ENCODE measurements around the gene NECTIN1.

Gene NECTIN1

DNA sequence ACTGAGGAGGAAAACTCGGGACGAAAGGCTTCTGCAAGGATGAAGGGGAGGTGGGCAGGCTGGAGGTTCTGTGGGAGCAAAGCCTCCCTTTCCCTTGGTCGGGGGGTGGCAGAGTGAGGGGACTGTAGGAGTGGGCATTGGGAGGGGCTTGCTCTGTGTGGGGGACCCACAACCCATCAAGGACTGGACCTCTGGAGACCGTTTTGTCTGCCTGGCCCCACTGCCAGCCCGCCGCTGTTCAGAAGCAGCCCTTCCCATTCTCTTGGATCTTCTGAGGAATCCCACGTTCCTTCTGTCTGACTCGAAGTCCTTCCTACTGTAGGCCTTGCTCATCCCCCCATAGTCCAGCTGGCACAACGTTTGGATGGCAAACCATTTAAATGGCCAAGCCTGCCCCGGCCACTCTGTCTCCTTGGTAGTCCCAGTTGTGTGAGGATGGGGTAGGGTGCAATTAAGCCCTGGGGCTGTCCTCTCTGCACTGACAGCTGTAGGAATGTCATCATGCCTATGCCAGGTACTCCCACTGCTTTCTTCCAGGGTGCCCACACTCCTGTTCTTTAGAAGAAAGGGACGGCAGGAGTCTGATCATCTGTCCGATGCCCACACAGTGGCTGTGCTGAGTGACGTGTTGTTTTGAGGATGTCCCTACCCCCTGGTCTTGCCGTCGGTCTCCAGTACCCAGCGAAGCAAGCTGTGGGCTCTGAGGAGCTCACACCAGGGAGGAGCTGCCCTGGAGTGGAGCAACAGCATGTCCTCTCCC is 17.0 kb upstream of the NECTIN1 start (continued):
- TF ChIP-seq ZFP30 (CRISPR knock-in tag; IDR thresholded peaks at IDR 0.05) = no peak
- TF ChIP-seq GLIS3 (CRISPR knock-in tag; IDR thresholded peaks at IDR 0.05) = no peak
- TF ChIP-seq CSDC2 (CRISPR knock-in tag; IDR thresholded peaks at IDR 0.05) = no peak

DNA sequence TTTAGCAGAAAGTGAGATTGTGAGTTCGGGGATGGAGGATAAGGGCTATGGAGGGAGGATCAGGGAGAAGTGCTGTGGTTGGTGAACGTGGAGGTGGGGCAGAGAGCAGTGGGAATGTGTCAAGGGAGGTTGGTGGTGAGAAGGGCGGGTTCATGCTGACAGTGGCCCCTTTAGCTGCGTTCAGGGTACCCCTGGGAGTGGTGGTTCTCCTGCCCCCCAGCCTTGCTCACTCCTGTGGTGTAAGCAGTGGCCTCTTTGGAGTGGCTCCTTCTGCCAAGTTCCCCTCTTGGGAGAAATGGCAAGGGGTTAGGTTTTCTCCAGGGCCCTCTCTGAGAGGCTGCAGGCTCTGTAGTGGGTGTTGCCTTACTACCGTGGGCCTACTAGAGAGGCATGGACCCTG is 16.1 kb upstream of the NECTIN1 start:
- TF ChIP-seq PPARA (CRISPR knock-in tag; IDR thresholded peaks at IDR 0.05; ENCODE audit: borderline replicate concordance) = no peak
- no peak for TF ChIP-seq ZNF8 (CRISPR knock-in tag; IDR thresholded peaks at IDR 0.05)
- TF ChIP-seq ZFP3 (CRISPR knock-in tag; IDR thresholded peaks at IDR 0.05) = no peak
- no peak for TF ChIP-seq ISL1 (CRISPR knock-in tag; IDR thresholded peaks at IDR 0.05)
- no peak for TF ChIP-seq TCF4 (CRISPR knock-in tag; IDR thresholded peaks at IDR 0.05; ENCODE audit: borderline replicate concordance)
- TF ChIP-seq GLIS3 (CRISPR knock-in tag; IDR thresholded peaks at IDR 0.05) = no peak
- TF ChIP-seq, protein P1, sequence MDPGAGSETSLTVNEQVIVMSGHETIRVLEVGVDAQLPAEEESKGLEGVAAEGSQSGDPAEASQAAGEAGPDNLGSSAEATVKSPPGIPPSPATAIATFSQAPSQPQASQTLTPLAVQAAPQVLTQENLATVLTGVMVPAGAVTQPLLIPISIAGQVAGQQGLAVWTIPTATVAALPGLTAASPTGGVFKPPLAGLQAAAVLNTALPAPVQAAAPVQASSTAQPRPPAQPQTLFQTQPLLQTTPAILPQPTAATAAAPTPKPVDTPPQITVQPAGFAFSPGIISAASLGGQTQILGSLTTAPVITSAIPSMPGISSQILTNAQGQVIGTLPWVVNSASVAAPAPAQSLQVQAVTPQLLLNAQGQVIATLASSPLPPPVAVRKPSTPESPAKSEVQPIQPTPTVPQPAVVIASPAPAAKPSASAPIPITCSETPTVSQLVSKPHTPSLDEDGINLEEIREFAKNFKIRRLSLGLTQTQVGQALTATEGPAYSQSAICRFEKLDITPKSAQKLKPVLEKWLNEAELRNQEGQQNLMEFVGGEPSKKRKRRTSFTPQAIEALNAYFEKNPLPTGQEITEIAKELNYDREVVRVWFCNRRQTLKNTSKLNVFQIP (CRISPR knock-in tag; IDR thresholded peaks at IDR 0.05; ENCODE audit: borderline replicate concordance, low read depth) = no peak
- no peak for TF ChIP-seq OSR1 (CRISPR knock-in tag; IDR thresholded peaks at IDR 0.05)
- no peak for TF ChIP-seq ZFP30 (CRISPR knock-in tag; IDR thresholded peaks at IDR 0.05)
- TF ChIP-seq, protein P2, sequence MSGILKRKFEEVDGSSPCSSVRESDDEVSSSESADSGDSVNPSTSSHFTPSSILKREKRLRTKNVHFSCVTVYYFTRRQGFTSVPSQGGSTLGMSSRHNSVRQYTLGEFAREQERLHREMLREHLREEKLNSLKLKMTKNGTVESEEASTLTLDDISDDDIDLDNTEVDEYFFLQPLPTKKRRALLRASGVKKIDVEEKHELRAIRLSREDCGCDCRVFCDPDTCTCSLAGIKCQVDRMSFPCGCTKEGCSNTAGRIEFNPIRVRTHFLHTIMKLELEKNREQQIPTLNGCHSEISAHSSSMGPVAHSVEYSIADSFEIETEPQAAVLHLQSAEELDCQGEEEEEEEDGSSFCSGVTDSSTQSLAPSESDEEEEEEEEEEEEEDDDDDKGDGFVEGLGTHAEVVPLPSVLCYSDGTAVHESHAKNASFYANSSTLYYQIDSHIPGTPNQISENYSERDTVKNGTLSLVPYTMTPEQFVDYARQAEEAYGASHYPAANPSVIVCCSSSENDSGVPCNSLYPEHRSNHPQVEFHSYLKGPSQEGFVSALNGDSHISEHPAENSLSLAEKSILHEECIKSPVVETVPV (CRISPR knock-in tag; IDR thresholded peaks at IDR 0.05) = no peak
- no peak for TF ChIP-seq BACH2 (CRISPR knock-in tag; IDR thresholded peaks at IDR 0.05; ENCODE audit: borderline replicate concordance)
- no peak for TF ChIP-seq PATZ1 (CRISPR knock-in tag; IDR thresholded peaks at IDR 0.05; ENCODE audit: borderline replicate concordance)
- no peak for TF ChIP-seq TOX (CRISPR knock-in tag; IDR thresholded peaks at IDR 0.05; ENCODE audit: borderline replicate concordance)
- no peak for TF ChIP-seq ARNTL (CRISPR knock-in tag; IDR thresholded peaks at IDR 0.05; ENCODE audit: borderline replicate concordance, low read depth)
- TF ChIP-seq CSDC2 (CRISPR knock-in tag; IDR thresholded peaks at IDR 0.05) = no peak
- no peak for TF ChIP-seq ZC3H10 (CRISPR knock-in tag; IDR thresholded peaks at IDR 0.05)
- TF ChIP-seq SNAI2 (CRISPR knock-in tag; IDR thresholded peaks at IDR 0.05) = no peak
- no peak for TF ChIP-seq ZNF565 (CRISPR knock-in tag; conservative IDR thresholded peaks at IDR 0.05; ENCODE audit: low read depth)
- no peak for TF ChIP-seq CREB5 (CRISPR knock-in tag; IDR thresholded peaks at IDR 0.05; ENCODE audit: low read depth)

DNA sequence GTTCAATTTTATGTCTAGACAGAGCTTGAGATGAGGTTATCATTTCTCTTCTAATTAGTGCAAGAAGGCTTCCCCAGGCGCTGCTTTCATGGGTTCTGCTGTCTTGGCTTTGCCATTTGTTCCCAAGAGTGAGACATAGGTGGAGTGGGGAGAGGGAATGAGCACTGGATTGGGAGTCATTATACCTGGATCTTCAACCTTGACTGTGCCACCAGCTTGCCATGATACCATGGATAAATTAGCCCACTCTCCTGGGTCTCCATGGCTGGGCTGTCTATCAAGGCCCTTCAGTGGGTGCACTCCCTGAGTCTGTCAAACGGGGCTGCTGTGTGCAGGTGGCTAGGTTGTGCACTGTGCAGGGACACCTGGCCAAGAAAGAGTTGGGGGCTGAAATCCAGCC is 15.6 kb upstream of the NECTIN1 start:
- no peak for ATAC-seq
- TF ChIP-seq BACH2 (CRISPR knock-in tag; IDR thresholded peaks at IDR 0.05; ENCODE audit: borderline replicate concordance) = no peak
- TF ChIP-seq CREB5 (CRISPR knock-in tag; IDR thresholded peaks at IDR 0.05; ENCODE audit: low read depth) = no peak
- no peak for TF ChIP-seq ESRRG (CRISPR knock-in tag; IDR thresholded peaks at IDR 0.05)

More for the DNA sequence above, 16.1 kb upstream of the NECTIN1 start:
- ATAC-seq = no peak

- ATAC-seq = no peak
- TF ChIP-seq ESRRG (CRISPR knock-in tag; IDR thresholded peaks at IDR 0.05) (no peak), TCF4 (CRISPR knock-in tag; IDR thresholded peaks at IDR 0.05; ENCODE audit: borderline replicate concordance) (no peak), ZNF8 (CRISPR knock-in tag; IDR thresholded peaks at IDR 0.05) (no peak), ISL1 (CRISPR knock-in tag; IDR thresholded peaks at IDR 0.05) (no peak), ZNF565 (CRISPR knock-in tag; conservative IDR thresholded peaks at IDR 0.05; ENCODE audit: low read depth) (no peak), CSDC2 (CRISPR knock-in tag; IDR thresholded peaks at IDR 0.05) (no peak), ZFP30 (CRISPR knock-in tag; IDR thresholded peaks at IDR 0.05) (no peak), PATZ1 (CRISPR knock-in tag; IDR thresholded peaks at IDR 0.05; ENCODE audit: borderline replicate concordance) (no peak), ZC3H10 (CRISPR knock-in tag; IDR thresholded peaks at IDR 0.05) (no peak), GLIS3 (CRISPR knock-in tag; IDR thresholded peaks at IDR 0.05) (no peak), BACH2 (CRISPR knock-in tag; IDR thresholded peaks at IDR 0.05; ENCODE audit: borderline replicate concordance) (no peak), RARB (CRISPR knock-in tag; IDR thresholded peaks at IDR 0.05) (no peak)
- TF ChIP-seq, protein P2 (CRISPR knock-in tag; IDR thresholded peaks at IDR 0.05) = no peak
- TF ChIP-seq, protein P1 (CRISPR knock-in tag; IDR thresholded peaks at IDR 0.05; ENCODE audit: borderline replicate concordance, low read depth) = no peak
Measured at GRCh38 chr11:119743006-119743405, 14.0 kb upstream of the NECTIN1 start.

Measured in SK-N-SH treated with all-trans-retinoic acid at 6 μM for 48 hours (cell line).